ENCODE results near the gene NAXD.
"Not testable (repeated sequence)": the region's sequence is repeated elsewhere in the genome, so short reads cannot be mapped to it uniquely, and the experiment has no call there.

The NAXD gene

DNA sequence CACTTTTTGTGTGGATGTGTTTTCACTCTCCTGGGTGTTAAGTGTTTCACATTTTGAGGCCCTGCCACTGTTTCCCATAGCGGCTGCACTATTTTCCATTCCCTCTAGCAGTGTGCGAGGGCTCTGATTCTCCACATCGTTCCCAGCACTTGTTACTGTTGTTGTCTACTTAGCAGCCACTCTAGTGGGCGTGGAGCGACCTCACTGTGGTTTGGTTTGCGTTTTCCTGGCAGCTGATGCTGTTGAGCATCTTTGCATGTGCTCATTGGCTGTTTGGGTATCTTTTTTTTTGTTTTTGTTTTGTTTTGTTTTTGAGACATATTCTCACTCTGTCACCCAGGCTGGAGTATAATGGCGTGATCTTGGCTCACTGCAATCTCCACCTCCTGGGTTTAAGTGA, 14.4 kb downstream of the NAXD start:
- no peak for DNase-seq

- DNase-seq: no peak
Observed at GRCh38 chr13:110630566-110631119, 15.3 kb downstream of the NAXD start.

DNA sequence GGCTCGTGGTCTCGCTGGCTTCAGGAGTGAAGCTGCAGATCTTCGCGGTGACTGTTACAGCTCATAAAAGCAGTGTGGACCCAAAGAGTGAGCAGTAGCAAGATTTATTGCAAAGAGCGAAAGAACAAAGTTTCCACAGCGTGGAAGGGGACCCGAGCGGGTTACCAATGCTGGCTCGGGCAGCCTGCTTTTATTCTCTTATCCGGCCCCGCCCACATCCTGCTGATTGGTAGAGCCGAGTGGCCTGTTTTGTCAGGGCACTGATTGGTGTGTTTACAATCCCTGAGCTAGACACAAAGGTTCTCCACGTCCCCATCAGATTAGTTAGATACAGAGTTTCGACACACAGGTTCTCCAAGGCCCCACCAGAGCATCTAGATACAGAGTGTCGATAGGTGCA, 16.9 kb downstream of the NAXD start:
- DNase-seq: not testable (repeated sequence)

GRCh38 chr13:110633776-110634175, 18.4 kb downstream of the NAXD start:
- DNase-seq: no peak

GRCh38 chr13:110634558-110634957, 19.2 kb downstream of the NAXD start:
- no peak for DNase-seq

- DNase-seq: no peak
Observed at GRCh38 chr13:110635405-110636002, 20.2 kb downstream of the NAXD start.

- no peak for DNase-seq
Observed at GRCh38 chr13:110636053-110636475, 20.7 kb downstream of the NAXD start.

DNA sequence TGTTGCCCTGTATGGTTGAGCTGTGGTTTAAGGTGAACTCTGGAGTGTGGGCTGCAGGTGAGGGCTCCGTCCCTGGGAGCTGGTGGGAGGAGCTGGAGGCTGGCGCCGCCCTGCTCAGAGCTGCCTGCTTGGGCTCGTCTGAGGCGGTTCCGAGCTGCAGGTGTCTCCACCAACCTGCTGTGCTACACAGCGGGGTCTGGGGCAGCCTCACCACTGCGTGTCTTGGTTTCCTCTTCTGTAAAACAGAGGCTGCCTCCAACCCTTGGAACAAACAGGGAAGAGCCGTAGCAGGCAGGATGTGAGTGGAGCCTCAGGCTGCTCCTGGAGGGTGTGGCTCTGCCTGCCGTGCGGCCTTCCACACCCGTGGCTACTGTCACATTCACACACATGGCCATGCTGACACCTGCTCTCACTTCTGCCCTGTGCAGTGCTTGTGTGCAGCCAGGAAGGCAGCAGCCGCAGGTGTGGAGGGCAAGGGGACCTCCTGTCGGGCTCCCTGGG, 21.4 kb downstream of the NAXD start:
- no peak for DNase-seq

DNA sequence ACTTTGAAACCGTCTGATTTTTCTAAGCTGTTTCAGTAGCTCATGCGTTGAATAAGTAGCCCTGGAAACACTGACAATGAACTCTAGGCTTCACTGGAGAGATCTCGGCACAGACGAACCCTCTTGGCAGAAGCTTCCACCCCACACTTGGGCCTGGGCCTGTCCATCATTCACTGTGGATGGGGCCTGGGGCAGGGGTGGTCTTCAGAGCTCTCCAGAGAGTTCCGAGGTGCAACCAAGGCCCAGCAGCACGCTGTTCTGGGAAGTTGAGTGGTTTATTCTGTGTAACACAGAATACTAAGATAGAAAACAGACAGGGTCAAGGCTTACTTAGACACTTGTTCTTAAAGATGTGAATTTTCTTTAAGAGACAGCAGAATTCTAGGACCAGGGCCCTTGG, 21.9 kb downstream of the NAXD start:
- DNase-seq: no peak

DNA sequence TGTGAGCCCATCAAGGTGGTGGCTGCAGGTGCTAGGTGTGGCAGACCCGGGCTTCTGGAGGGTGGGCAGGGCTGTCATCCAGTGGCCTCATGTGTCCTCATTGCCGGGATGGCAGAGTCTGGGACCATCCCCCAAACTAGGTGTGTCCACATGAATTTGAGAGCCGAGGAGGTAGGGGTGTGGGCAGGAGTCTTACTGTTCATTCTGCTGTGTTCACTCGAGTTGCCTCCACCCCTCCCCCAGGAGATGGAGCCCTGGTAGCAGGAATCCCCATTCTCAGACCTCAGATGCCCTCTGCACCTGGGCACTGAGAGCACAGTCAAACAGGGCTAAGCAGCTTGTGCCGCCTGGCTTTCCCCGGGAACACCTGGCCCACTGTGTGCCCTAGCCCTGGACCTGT, 22.4 kb downstream of the NAXD start:
- no peak for DNase-seq

DNA sequence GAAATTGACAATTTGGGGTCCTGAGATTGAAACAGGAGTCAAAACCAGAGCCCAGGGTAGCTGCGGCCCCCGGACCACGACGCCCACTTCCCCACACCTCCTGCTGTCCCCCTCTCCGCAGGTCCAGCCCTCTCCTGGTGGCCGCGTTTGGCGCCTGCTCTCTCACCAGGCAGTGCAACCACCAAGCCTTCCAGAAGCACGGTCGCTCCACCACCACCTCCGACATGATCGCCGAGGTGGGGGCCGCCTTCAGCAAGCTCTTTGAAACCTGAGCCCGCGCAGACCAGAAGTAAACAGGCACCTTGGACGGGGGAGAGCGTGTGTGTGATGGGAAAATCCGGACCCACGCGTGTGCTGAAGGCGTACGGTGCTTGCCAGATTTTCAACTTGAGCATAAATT, 22.9 kb downstream of the NAXD start:
- DNase-seq: no peak

GRCh38 chr13:110638814-110639806, 23.8 kb downstream of the NAXD start:
- DNase-seq: no peak

DNA sequence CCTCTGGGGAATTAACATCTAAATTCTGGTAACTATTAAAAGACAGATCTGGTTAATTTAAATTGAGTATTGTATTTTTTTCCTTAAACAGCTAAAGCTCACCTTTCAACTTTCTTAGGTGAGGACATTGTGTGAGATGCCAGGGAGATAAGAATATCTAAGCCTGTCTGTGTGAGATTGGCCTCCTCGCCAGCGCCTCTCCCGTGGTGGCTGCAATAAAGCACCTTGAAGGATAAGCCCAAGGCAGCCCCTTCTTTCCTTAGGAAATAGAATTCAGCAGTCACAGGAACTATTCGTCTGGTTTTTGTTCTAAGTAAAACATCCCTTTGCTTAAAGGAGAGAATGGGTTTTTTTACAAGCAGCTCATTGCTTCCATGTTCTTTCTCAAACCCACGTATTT, 24.6 kb downstream of the NAXD start:
- no peak for DNase-seq

- no peak for DNase-seq
Observed at GRCh38 chr13:110640591-110641029, 25.3 kb downstream of the NAXD start.

GRCh38 chr13:110641055-110642015, 26.0 kb downstream of the NAXD start:
- DNase-seq: no peak

DNA sequence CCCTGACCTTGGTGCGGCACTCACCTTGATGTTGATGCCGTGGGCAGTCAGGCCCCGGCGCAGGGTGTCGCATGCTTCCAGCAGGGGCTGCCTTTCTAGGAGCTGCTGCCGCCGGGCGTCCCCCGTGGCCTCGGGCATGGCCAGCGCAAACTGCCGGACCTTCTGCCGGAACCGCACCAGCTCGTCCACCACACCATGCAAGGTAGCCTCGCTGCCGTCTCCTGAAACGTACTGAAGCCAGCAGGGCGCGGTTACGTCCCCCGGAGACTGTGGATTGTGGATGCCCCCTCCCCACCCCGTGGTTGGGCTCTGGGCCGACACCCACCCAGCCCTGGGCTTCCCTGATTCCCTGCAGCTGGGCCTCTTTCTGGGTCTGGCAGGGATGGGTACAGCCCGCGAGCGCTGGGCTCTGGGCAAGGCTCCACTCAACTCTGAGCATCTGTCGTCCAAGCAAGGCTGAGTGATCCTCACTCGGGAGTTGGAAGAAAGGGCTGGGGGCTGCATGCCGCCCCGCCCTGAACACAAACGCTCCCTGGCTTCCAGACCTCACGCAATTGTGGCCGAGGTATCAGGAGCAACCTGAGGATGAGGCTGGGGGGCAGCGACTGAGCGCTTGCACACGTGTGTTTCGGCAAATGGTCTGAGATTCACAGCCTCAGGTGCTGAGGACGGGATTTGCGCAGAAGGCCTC, 27.1 kb downstream of the NAXD start:
- no peak for DNase-seq

GRCh38 chr13:110643324-110643723, 28.0 kb downstream of the NAXD start:
- no peak for DNase-seq

GRCh38 chr13:110643768-110644421, 28.6 kb downstream of the NAXD start:
- no peak for DNase-seq

DNA sequence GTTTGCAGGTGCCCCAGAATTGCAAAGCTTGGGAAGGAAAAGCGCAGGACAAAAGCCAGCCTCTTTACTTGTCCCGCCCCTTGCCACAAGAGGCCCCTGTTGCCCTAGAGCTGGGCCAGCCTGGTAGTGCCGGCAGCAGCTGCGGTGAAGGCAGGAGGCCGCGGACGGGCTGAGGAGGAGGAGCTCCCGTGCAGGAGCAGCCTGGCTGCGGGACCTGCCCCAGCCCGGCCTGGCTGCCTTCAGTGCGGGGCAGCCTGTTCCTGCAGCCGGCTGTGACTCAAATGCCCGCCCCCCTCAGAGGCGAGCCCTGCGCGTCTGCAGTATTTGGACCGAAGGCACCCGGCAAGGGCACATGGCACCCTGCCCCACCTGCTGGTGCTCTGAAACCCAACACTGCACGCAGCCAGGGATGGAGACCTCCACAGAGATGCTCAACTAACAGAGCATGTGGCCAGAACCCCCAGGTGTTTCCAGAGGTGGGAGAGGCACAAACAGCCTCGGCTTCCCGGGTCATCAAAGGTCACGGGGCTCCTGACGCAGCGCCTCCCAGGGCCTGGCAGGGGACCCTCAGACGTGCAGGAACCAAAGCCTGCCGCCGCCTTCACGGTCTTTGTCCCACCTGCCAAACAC, 29.7 kb downstream of the NAXD start:
- DNase-seq: peak; percentile 19

GRCh38 chr13:110645750-110646149, 30.4 kb downstream of the NAXD start:
- DNase-seq: no peak

All from stimulated activated CD4-positive, alpha-beta T cell treated with anti-CD3 and anti-CD28 coated beads, Interleukin-4, amount 100 ng/mL, for 1 hour (primary cell).